HCT116 (cell line): Measurements from ENCODE around the gene TMPRSS11A. TPM values are rescaled to one million over a fixed set of nuclear protein-coding genes. Genes with fewer than 3 reads are reported as not detected.

Experiments
- ATAC-seq: fragments of 200-7000 bp; cut with Tn5 transposase; 2 replicates; pipeline ENCODE4 v1.9.1; 2020; ENCODE audit warnings: mild to moderate bottlenecking, moderate library complexity
- BruUV-seq: library from RNA; stranded (reverse); fragments of 400-500 nt; replicated peaks from 2 replicates; lab custom pipeline; 2021; lab: Mats Ljungman, UMichigan
- CTCF ChIA-PET: fragments of 300-600 bp; sonication (Branson Sonifier 250); formaldehyde crosslinking; loops from one replicate; lab custom pipeline; 2021; ENCODE audit warnings: antibody characterized with exemption; lab: Charles Lee
- POLR2A ChIA-PET: fragments of 300-600, 350-600 bp; sonication (Branson Sonifier 250); formaldehyde crosslinking; loops from one replicate; lab custom pipeline; 2021; ENCODE audit warnings: antibody characterized with exemption; lab: Charles Lee
- RAD21 ChIA-PET, 2 experiments: fragments of 300-600 bp; sonication (Branson Sonifier 250); formaldehyde crosslinking; loops; one replicate each; lab custom pipeline; 2023; ENCODE audit warnings: low total read pairs in 2 of 2; ENCODE audit not compliant: uncharacterized antibody in 2 of 2, unreplicated experiment in 2 of 2, low non-redundant PET in 1 of 2; lab: Charles Lee
- DNase-seq: peaks from one replicate; pipeline ENCODE4 v3.0.0-alpha.2; 2010; ENCODE audit warnings: low read depth, low spot score
- H2AFZ ChIP-seq: fragments of 200-600 bp; shearing (Covaris generic), sonication (generic); 2 replicates; pipeline ENCODE4 v1.6.1; 2017; ENCODE audit warnings: low read depth, mixed run types, mixed read lengths, antibody characterized with exemption, low read length; ENCODE audit not compliant: poor library complexity, severe bottlenecking
- H3K27ac ChIP-seq: 2 replicates; pipeline ENCODE4 v1.5.1; 2012; ENCODE audit warnings: low read depth, low read length
- H3K27me3 ChIP-seq: fragments of 200-600 bp; sonication (generic); 2 replicates; pipeline ENCODE4 v1.6.1; 2016; ENCODE audit warnings: mixed run types, low read length, mixed read lengths; ENCODE audit not compliant: insufficient read depth
- H3K36me3 ChIP-seq, 2 experiments: fragments of 200-500 bp in 1 of 2; fragments of 200-600 bp in 1 of 2; sonication (Bioruptor generic) in 1 of 2; sonication (generic) in 1 of 2; 2 replicates each; pipeline versions ENCODE4 v1.5.1 to v1.6.1; 2014 to 2016; ENCODE audit warnings: low read length in 2 of 2, inconsistent platforms in 1 of 2, mixed read lengths in 1 of 2, mixed run types in 1 of 2; ENCODE audit not compliant: insufficient read depth in 2 of 2, control insufficient read depth in 1 of 2
- H3K4me1 ChIP-seq, 2 experiments: fragments of 200-600 bp in 1 of 2; sonication (generic) in 1 of 2; 2 replicates each; pipeline versions ENCODE4 v1.5.1 to v1.6.1; 2012 to 2017; ENCODE audit warnings: low read length in 2 of 2, inconsistent platforms in 1 of 2, mild to moderate bottlenecking in 1 of 2, mixed read lengths in 1 of 2, mixed run types in 1 of 2, moderate library complexity in 1 of 2; ENCODE audit not compliant: insufficient read depth in 2 of 2, control insufficient read depth in 1 of 2
- H3K4me2 ChIP-seq: fragments of 200-600 bp; sonication (generic); 2 replicates; pipeline ENCODE4 v1.6.1; 2017; ENCODE audit warnings: mixed run types, low read length, mixed read lengths
- H3K4me3 ChIP-seq, 2 experiments: fragments of 200-600 bp in 1 of 2; sonication (generic) in 1 of 2; replicated peaks in 1 of 2; 2 replicates each; pipeline ENCODE4 v1.5.1; 2011 to 2016; ENCODE audit warnings: low read length in 2 of 2, control low read depth in 1 of 2, low read depth in 1 of 2, mild to moderate bottlenecking in 1 of 2, mixed read lengths in 1 of 2, mixed run types in 1 of 2
- H3K79me2 ChIP-seq: fragments of 200-600 bp; sonication (generic); 2 replicates; pipeline ENCODE4 v1.6.1; 2017; ENCODE audit warnings: mild to moderate bottlenecking, mixed run types, low read length, moderate library complexity, mixed read lengths; ENCODE audit not compliant: insufficient read depth
- H3K9ac ChIP-seq: fragments of 200-600 bp; sonication (generic); 2 replicates; pipeline ENCODE4 v1.6.1; 2016; ENCODE audit warnings: low read length, mixed read lengths
- H3K9me2 ChIP-seq: fragments of 200-600 bp; sonication (generic), shearing (Covaris generic); 2 replicates; pipeline ENCODE4 v1.6.1; 2017; ENCODE audit warnings: mixed run types, mild to moderate bottlenecking, moderate library complexity; ENCODE audit not compliant: insufficient read depth
- H3K9me3 ChIP-seq, 2 experiments: fragments of 200-500 bp in 1 of 2; fragments of 200-600 bp in 1 of 2; sonication (Bioruptor generic) in 1 of 2; sonication (generic) in 1 of 2; 2 replicates each; pipeline ENCODE4 v1.6.1; 2014 to 2017; ENCODE audit warnings: low read length in 2 of 2, mixed read lengths in 2 of 2, inconsistent platforms in 1 of 2, low read depth in 1 of 2, mild to moderate bottlenecking in 1 of 2, mixed run types in 1 of 2, moderate library complexity in 1 of 2; ENCODE audit not compliant: control insufficient read depth in 1 of 2, insufficient read depth in 1 of 2
- H4K20me1 ChIP-seq: fragments of 200-600 bp; sonication (generic), shearing (Covaris generic); 2 replicates; pipeline ENCODE4 v1.6.1; 2017; ENCODE audit warnings: mixed run types, mild to moderate bottlenecking, moderate library complexity; ENCODE audit not compliant: insufficient read depth
- EZH2 ChIP-seq: fragments of 200-600 bp; sonication (generic); IDR thresholded peaks from 2 replicates; pipeline ENCODE4 v1.6.1; 2017; ENCODE audit warnings: antibody characterized with exemption, mixed run types
- intact Hi-C: fragments of 100-400 bp; cut with micrococcal nuclease; formaldehyde crosslinking; loops from 2 replicates; pipeline ENCODE4 v1.10.0; 2022
- total RNA-seq: library from RNA; stranded (reverse); gene quantifications from one replicate; pipeline ENCODE4 v1.2.1, GENCODE V29; 2021; ENCODE audit not compliant: unreplicated experiment
- TF ChIP-seq, protein P1 (sequence below): IDR thresholded peaks from 2 replicates; pipeline ENCODE4 v1.6.1; 2012; ENCODE audit warnings: low read depth
- TF ChIP-seq, protein P2 (sequence below), 3 experiments: fragments of 200-600 bp in 1 of 3; sonication (generic) in 1 of 3; IDR thresholded peaks in 2 of 3; conservative IDR thresholded peaks in 1 of 3; 2 replicates each; pipeline ENCODE4 v1.5.1; 2012 to 2017; ENCODE audit warnings: low read depth in 2 of 3, low read length in 2 of 3, antibody characterized with exemption in 1 of 3, borderline replicate concordance in 1 of 3, control low read depth in 1 of 3, mild to moderate bottlenecking in 1 of 3, mixed read lengths in 1 of 3, mixed run types in 1 of 3, moderate library complexity in 1 of 3; ENCODE audit not compliant: insufficient read depth in 1 of 3

Gene TMPRSS11A
- total RNA-seq, 1 experiment from 2014 or later, result not detected

DNA sequence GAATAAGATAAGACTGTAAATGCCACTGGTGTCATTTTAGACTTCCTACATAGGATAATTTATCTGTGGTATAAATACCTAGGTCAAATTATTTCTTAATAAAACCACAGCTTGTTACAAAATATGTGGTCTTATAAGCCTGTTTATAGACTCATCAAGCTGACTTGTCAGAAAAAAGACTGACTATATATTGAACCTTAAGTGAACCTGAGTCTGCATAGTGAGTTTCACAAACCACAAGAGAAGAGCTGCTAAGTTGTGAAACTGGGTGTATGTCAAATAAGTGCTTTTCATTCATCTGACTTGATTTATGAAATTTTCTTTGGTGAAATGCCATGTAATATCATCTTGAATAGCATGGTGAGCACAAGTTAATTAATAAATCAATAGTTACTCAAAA is 48.4 kb upstream of the TMPRSS11A start:
- POLR2A ChIA-PET, result no interaction called here

More for the DNA sequence above, 48.4 kb upstream of the TMPRSS11A start:
- no peaks in the 10 kb centered on the region for H3K79me2 ChIP-seq
- RAD21 ChIA-PET, result no interaction called here
- H3K4me1 ChIP-seq, result no peaks in the 10 kb centered on the region
- no peak overlapping the region for H3K4me2 ChIP-seq
- DNase-seq (no peak), ATAC-seq (no peak)
- H2AFZ ChIP-seq, result no peak overlapping the region
- no peaks in the 10 kb centered on the region for H3K9me2 ChIP-seq
- CTCF ChIA-PET, result no interaction called here
- H3K9me3 ChIP-seq, result no peaks in the 10 kb centered on the region
- no peak overlapping the region for H3K27ac ChIP-seq
- no peaks in the 10 kb centered on the region for H3K27me3 ChIP-seq
- no peaks in the 10 kb centered on the region for H3K36me3 ChIP-seq
- intact Hi-C loops, result no loop called here
- no TSS peak for BruUV-seq
- H4K20me1 ChIP-seq, result no peaks in the 10 kb centered on the region
- H3K4me3 ChIP-seq, result no peak overlapping the region
- H3K9ac ChIP-seq, result no peak overlapping the region
- no peak for TF ChIP-seq EZH2
- TF ChIP-seq, protein P1, sequence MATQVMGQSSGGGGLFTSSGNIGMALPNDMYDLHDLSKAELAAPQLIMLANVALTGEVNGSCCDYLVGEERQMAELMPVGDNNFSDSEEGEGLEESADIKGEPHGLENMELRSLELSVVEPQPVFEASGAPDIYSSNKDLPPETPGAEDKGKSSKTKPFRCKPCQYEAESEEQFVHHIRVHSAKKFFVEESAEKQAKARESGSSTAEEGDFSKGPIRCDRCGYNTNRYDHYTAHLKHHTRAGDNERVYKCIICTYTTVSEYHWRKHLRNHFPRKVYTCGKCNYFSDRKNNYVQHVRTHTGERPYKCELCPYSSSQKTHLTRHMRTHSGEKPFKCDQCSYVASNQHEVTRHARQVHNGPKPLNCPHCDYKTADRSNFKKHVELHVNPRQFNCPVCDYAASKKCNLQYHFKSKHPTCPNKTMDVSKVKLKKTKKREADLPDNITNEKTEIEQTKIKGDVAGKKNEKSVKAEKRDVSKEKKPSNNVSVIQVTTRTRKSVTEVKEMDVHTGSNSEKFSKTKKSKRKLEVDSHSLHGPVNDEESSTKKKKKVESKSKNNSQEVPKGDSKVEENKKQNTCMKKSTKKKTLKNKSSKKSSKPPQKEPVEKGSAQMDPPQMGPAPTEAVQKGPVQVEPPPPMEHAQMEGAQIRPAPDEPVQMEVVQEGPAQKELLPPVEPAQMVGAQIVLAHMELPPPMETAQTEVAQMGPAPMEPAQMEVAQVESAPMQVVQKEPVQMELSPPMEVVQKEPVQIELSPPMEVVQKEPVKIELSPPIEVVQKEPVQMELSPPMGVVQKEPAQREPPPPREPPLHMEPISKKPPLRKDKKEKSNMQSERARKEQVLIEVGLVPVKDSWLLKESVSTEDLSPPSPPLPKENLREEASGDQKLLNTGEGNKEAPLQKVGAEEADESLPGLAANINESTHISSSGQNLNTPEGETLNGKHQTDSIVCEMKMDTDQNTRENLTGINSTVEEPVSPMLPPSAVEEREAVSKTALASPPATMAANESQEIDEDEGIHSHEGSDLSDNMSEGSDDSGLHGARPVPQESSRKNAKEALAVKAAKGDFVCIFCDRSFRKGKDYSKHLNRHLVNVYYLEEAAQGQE, result no peak
- TF ChIP-seq, protein P2, sequence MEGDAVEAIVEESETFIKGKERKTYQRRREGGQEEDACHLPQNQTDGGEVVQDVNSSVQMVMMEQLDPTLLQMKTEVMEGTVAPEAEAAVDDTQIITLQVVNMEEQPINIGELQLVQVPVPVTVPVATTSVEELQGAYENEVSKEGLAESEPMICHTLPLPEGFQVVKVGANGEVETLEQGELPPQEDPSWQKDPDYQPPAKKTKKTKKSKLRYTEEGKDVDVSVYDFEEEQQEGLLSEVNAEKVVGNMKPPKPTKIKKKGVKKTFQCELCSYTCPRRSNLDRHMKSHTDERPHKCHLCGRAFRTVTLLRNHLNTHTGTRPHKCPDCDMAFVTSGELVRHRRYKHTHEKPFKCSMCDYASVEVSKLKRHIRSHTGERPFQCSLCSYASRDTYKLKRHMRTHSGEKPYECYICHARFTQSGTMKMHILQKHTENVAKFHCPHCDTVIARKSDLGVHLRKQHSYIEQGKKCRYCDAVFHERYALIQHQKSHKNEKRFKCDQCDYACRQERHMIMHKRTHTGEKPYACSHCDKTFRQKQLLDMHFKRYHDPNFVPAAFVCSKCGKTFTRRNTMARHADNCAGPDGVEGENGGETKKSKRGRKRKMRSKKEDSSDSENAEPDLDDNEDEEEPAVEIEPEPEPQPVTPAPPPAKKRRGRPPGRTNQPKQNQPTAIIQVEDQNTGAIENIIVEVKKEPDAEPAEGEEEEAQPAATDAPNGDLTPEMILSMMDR (IDR thresholded peaks at IDR 0.05 in 2 of 3, conservative IDR thresholded peaks at IDR 0.05 in 1 of 3; ENCODE audit: borderline replicate concordance in 1 of 3, insufficient read depth in 1 of 3, low read depth in 2 of 3, low read length in 2 of 3), result no peak
